Duodenal mucosa (tissue), 2 donors: Measurements from ENCODE around the gene RTN3.
"Not testable (repeated sequence)": the region's sequence is repeated elsewhere in the genome, so short reads cannot be mapped to it uniquely, and the experiment has no call there.

Experiments used
- H3K27ac ChIP-seq: one replicate; pipeline ENCODE4 v1.7.0; 2013; ENCODE audit warnings: low read depth, low read length
- H3K27me3 ChIP-seq, 2 donors: one replicate each; pipeline ENCODE4 v1.7.0; 2013; ENCODE audit warnings: low read length in 2 of 2, control low read depth in 1 of 2; ENCODE audit not compliant: insufficient read depth in 2 of 2, control insufficient read depth in 1 of 2
- H3K36me3 ChIP-seq, 2 donors: one replicate each; pipeline ENCODE4 v1.7.0; 2013; ENCODE audit warnings: low read length in 2 of 2, control low read depth in 1 of 2; ENCODE audit not compliant: insufficient read depth in 2 of 2, control insufficient read depth in 1 of 2
- H3K4me1 ChIP-seq, 2 donors: one replicate each; pipeline ENCODE4 v1.7.0; 2013; ENCODE audit warnings: low read length in 2 of 2, control low read depth in 1 of 2; ENCODE audit not compliant: insufficient read depth in 2 of 2, control insufficient read depth in 1 of 2
- H3K4me3 ChIP-seq, 2 donors: one replicate each; pipeline ENCODE4 v1.7.0; 2013; ENCODE audit warnings: low read length in 2 of 2, low read depth in 1 of 2
- H3K9ac ChIP-seq, 2 donors: one replicate each; pipeline ENCODE4 v1.7.0; 2013; ENCODE audit warnings: low read length in 2 of 2, low read depth in 1 of 2
- H3K9me3 ChIP-seq, 2 donors: one replicate each; pipeline ENCODE4 v1.7.0; 2013; ENCODE audit warnings: low read length in 2 of 2, control low read depth in 1 of 2; ENCODE audit not compliant: control insufficient read depth in 1 of 2

Gene RTN3

DNA sequence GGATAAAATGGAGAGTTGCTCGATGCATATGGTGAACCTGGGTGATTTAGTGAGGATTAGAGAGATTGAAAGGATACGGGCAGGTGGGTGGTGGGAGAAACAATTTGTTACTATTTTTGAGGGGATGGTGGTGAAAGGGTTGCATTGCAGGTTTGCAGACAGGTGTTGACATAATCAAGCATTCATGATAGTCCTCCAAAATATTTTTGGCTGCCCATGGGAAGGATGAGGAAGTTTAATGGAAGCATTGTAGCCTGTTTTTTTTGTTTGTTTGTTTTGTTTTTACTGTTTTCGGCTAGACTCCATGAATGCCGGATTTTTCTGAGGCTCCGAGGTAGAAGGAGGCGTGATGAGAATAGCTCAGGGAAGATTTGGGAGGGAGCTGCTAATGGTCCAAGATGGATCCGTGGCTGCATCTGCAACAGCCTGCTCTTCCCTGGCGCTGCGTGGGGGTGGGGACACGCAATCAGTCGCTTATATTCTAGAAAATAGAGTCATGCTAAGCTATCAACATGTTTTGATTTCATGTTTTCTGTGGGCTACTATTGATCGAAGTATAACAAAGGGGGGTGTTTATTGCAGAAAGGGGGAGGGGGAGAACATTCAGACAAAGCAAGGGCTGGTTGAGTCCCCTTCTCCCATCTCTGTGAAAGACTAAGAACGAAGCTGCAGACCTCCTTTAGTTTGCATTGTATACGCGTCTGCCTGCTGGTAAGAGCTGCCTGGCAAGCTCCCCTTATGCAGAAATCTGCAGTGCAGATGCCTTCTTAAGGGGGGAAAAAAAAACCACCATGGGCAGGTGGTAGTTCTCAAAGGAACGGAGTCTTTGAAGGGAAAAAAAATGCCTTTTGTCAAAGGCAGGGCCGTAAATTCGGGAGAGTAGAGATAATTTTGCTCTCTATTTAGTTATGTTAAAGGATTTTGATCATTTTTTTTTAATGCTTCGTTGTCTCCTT, 1.0 kb downstream of the RTN3 start:
- peak overlapping the region; percentile 92 for H3K4me3 ChIP-seq
- H3K27ac ChIP-seq = no peak overlapping the region
- peak overlapping the region; percentile 68 to 94 for H3K9ac ChIP-seq
- no peaks in the 10 kb centered on the region for H3K36me3 ChIP-seq
- H3K4me1 ChIP-seq = peaks cover 17 to 20% of the 10 kb centered on the region in 2 donors
- no peaks in the 10 kb centered on the region for H3K27me3 ChIP-seq
- no peaks in the 10 kb centered on the region for H3K9me3 ChIP-seq

GRCh38 chr11:63683133-63683991, 2.1 kb downstream of the RTN3 start:
- Histone ChIP-seq H3K27ac (no peak overlapping the region), H3K27me3 (no peaks in the 10 kb centered on the region), H3K4me3 (peak overlapping the region in 1 of 2 donors; percentile 92), H3K9me3 (no peaks in the 10 kb centered on the region), H3K4me1 (peaks cover 17 to 20% of the 10 kb centered on the region in 2 donors), H3K9ac (peak overlapping the region; percentile 26 to 68), H3K36me3 (no peaks in the 10 kb centered on the region)

GRCh38 chr11:63685158-63685721, 3.9 kb downstream of the RTN3 start:
- H3K9me3 ChIP-seq, H3K36me3 ChIP-seq, H3K27ac ChIP-seq, H3K4me3 ChIP-seq, H3K9ac ChIP-seq, H3K27me3 ChIP-seq: not testable (repeated sequence)
- H3K4me1 ChIP-seq = peaks cover 17 to 20% of the 10 kb centered on the region in 2 donors

DNA sequence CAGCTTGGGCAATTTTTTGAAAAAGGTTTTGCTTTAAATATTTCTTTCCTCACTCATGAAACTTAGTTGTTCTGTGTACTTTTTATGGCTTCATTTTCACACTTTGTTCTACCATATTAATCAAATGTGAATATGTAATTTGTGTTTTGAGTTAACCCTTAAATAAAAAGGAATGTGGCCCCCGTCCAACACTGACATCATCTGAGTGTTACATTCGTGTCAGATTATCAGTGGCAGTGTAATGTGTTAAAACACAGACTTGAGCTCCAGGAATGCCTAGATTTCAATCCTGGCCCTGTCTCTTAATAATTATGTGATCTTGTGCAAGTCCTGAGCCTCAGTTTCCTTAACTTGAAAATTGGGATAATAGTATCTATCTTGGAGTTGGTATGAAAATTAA, 5.6 kb downstream of the RTN3 start:
- Histone ChIP-seq H3K27ac (no peak overlapping the region), H3K9ac (no peak overlapping the region), H3K36me3 (no peaks in the 10 kb centered on the region), H3K4me3 (no peak overlapping the region), H3K9me3 (no peaks in the 10 kb centered on the region), H3K4me1 (peaks cover 12 to 14% of the 10 kb centered on the region in 2 donors), H3K27me3 (no peaks in the 10 kb centered on the region)

DNA sequence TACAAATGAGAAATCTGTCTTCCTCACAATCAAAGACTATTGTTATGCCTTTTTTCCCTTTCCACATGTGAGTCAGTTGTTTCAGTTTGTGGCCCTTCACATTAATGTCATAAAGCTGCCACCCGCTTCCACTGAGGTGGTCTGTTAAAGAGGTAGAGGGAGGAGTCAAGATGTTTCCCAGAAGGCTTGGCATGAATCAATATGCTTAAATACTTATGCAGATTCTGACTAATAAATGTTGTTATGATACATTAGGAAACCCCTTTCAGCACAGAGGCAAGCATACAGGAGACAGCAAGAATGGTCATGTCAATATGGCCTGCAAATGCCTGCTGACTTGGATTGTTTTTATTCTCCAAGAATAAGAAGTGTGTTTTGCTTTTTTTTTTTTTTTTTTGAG, 6.5 kb downstream of the RTN3 start:
- Histone ChIP-seq H3K27ac (no peak overlapping the region), H3K27me3 (no peaks in the 10 kb centered on the region), H3K9me3 (no peaks in the 10 kb centered on the region), H3K9ac (no peak overlapping the region), H3K4me1 (peaks cover 7 to 8% of the 10 kb centered on the region in 2 donors), H3K36me3 (no peaks in the 10 kb centered on the region), H3K4me3 (no peak overlapping the region)

GRCh38 chr11:63694596-63694995, 13.3 kb downstream of the RTN3 start:
- no peak overlapping the region for H3K9ac ChIP-seq

GRCh38 chr11:63698976-63699733, 17.9 kb downstream of the RTN3 start:
- H3K4me3 ChIP-seq = no peak overlapping the region
- H3K4me1 ChIP-seq = peaks cover 6 to 10% of the 10 kb centered on the region in 2 donors
- H3K27me3 ChIP-seq = no peaks in the 10 kb centered on the region
- H3K27ac ChIP-seq = no peak overlapping the region
- no peaks in the 10 kb centered on the region for H3K9me3 ChIP-seq
- H3K36me3 ChIP-seq = no peaks in the 10 kb centered on the region
- no peak overlapping the region for H3K9ac ChIP-seq

More at GRCh38 chr11:63694596-63694995, 13.3 kb downstream of the RTN3 start:
- H3K9me3 ChIP-seq = no peaks in the 10 kb centered on the region
- no peak overlapping the region for H3K27ac ChIP-seq
- H3K27me3 ChIP-seq = no peaks in the 10 kb centered on the region
- no peaks in the 10 kb centered on the region for H3K36me3 ChIP-seq
- no peak overlapping the region for H3K4me3 ChIP-seq
- peaks cover under 1 to 6% of the 10 kb centered on the region in 2 donors for H3K4me1 ChIP-seq

- H3K27ac ChIP-seq = no peak overlapping the region
- H3K4me3 ChIP-seq = no peak overlapping the region
- no peak overlapping the region for H3K9ac ChIP-seq
- no peaks in the 10 kb centered on the region for H3K9me3 ChIP-seq
- peaks cover 6 to 10% of the 10 kb centered on the region in 2 donors for H3K4me1 ChIP-seq
- no peaks in the 10 kb centered on the region for H3K36me3 ChIP-seq
- no peaks in the 10 kb centered on the region for H3K27me3 ChIP-seq
These were observed 18.6 kb downstream of the RTN3 start for GRCh38 chr11:63699896-63700295.

- Histone ChIP-seq H3K36me3 (no peaks in the 10 kb centered on the region), H3K4me3 (no peak overlapping the region), H3K9ac (no peak overlapping the region), H3K27ac (no peak overlapping the region), H3K9me3 (no peaks in the 10 kb centered on the region), H3K4me1 (no peaks in the 10 kb centered on the region), H3K27me3 (no peaks in the 10 kb centered on the region)
These were observed 24.2 kb downstream of the RTN3 start for GRCh38 chr11:63705526-63705925.
